Measurements from ENCODE around the gene CHD5.

CHD5 gene

GRCh38 chr1:6116137-6116536 is 64.0 kb downstream of the CHD5 start:
- no peak for TF ChIP-seq CTCF (IDR thresholded peaks at IDR 0.05; ENCODE audit: insufficient read depth, low read length, poor library complexity, severe bottlenecking)
- DNase-seq (ENCODE audit: extremely low read depth, insufficient read length) = no peak
- Histone ChIP-seq H3K4me3 (replicated peaks; ENCODE audit: low read depth, low read length) (no peak overlapping the region), H3K27me3 (replicated peaks; ENCODE audit: control insufficient read depth, insufficient read depth, low read length) (no peaks in the 10 kb centered on the region; the same call in 1 of the 2 replicates), H3K36me3 (ENCODE audit: control insufficient read depth, insufficient read depth, low read length) (no peaks in the 10 kb centered on the region)

GRCh38 chr1:6113745-6114144 is 66.4 kb downstream of the CHD5 start:
- no peak overlapping the region for H3K4me3 ChIP-seq (replicated peaks; ENCODE audit: low read depth, low read length)
- no peaks in the 10 kb centered on the region; the same call in 1 of the 2 replicates for H3K27me3 ChIP-seq (replicated peaks; ENCODE audit: control insufficient read depth, insufficient read depth, low read length)
- H3K36me3 ChIP-seq (ENCODE audit: control insufficient read depth, insufficient read depth, low read length) = no peaks in the 10 kb centered on the region
- TF ChIP-seq CTCF (IDR thresholded peaks at IDR 0.05; ENCODE audit: insufficient read depth, low read length, poor library complexity, severe bottlenecking) = no peak
- no peak for DNase-seq (ENCODE audit: extremely low read depth, insufficient read length)

GRCh38 chr1:6113116-6113515 is 67.0 kb downstream of the CHD5 start:
- H3K4me3 ChIP-seq (replicated peaks; ENCODE audit: low read depth, low read length) = no peak overlapping the region
- no peak for TF ChIP-seq CTCF (IDR thresholded peaks at IDR 0.05; ENCODE audit: insufficient read depth, low read length, poor library complexity, severe bottlenecking)
- DNase-seq (ENCODE audit: extremely low read depth, insufficient read length) = no peak
- H3K27me3 ChIP-seq (replicated peaks; ENCODE audit: control insufficient read depth, insufficient read depth, low read length) = no peaks in the 10 kb centered on the region; the same call in 1 of the 2 replicates
- no peaks in the 10 kb centered on the region for H3K36me3 ChIP-seq (ENCODE audit: control insufficient read depth, insufficient read depth, low read length)

GRCh38 chr1:6112690-6113005 is 67.5 kb downstream of the CHD5 start:
- Histone ChIP-seq H3K4me3 (replicated peaks; ENCODE audit: low read depth, low read length) (no peak overlapping the region), H3K36me3 (ENCODE audit: control insufficient read depth, insufficient read depth, low read length) (no peaks in the 10 kb centered on the region), H3K27me3 (replicated peaks; ENCODE audit: control insufficient read depth, insufficient read depth, low read length) (no peaks in the 10 kb centered on the region; the same call in 1 of the 2 replicates)
- no peak for DNase-seq (ENCODE audit: extremely low read depth, insufficient read length)
- TF ChIP-seq CTCF (IDR thresholded peaks at IDR 0.05; ENCODE audit: insufficient read depth, low read length, poor library complexity, severe bottlenecking) = no peak

- Histone ChIP-seq H3K4me3 (replicated peaks; ENCODE audit: low read depth, low read length) (no peak overlapping the region), H3K27me3 (replicated peaks; ENCODE audit: control insufficient read depth, insufficient read depth, low read length) (no peaks in the 10 kb centered on the region; the same call in 1 of the 2 replicates), H3K36me3 (ENCODE audit: control insufficient read depth, insufficient read depth, low read length) (no peaks in the 10 kb centered on the region)
- no peak for TF ChIP-seq CTCF (IDR thresholded peaks at IDR 0.05; ENCODE audit: insufficient read depth, low read length, poor library complexity, severe bottlenecking)
- DNase-seq (ENCODE audit: extremely low read depth, insufficient read length) = no peak
Measured at GRCh38 chr1:6111991-6112689, 68.0 kb downstream of the CHD5 start.

- H3K27me3 ChIP-seq (replicated peaks; ENCODE audit: control insufficient read depth, insufficient read depth, low read length) = no peaks in the 10 kb centered on the region; the same call in 1 of the 2 replicates
- no peak for DNase-seq (ENCODE audit: extremely low read depth, insufficient read length)
- no peaks in the 10 kb centered on the region for H3K36me3 ChIP-seq (ENCODE audit: control insufficient read depth, insufficient read depth, low read length)
- no peak overlapping the region for H3K4me3 ChIP-seq (replicated peaks; ENCODE audit: low read depth, low read length)
- TF ChIP-seq CTCF (IDR thresholded peaks at IDR 0.05; ENCODE audit: insufficient read depth, low read length, poor library complexity, severe bottlenecking) = no peak
Measured at GRCh38 chr1:6111571-6111970, 68.5 kb downstream of the CHD5 start.
